SK-N-MC (cell line): Measurements from ENCODE around the gene B4GALNT4.

ENCODE experiments used
- EZH2 ChIP-seq: fragments of 200-600 bp; sonication (generic); IDR thresholded peaks from one replicate; pipeline ENCODE4 v1.6.1; 2017; ENCODE audit warnings: antibody characterized with exemption
- FOXP2 ChIP-seq: optimal IDR thresholded peaks from 2 replicates; pipeline ENCODE3; 2011; ENCODE audit warnings: mild to moderate bottlenecking, moderate library complexity; ENCODE audit not compliant: insufficient read depth; ENCODE audit errors: extremely low read length, control extremely low read depth
- POLR2AphosphoS5 ChIP-seq: IDR thresholded peaks from 2 replicates; pipeline ENCODE4 v1.6.1; 2012; ENCODE audit warnings: mild to moderate bottlenecking, low read depth, low read length, borderline replicate concordance

DNA sequence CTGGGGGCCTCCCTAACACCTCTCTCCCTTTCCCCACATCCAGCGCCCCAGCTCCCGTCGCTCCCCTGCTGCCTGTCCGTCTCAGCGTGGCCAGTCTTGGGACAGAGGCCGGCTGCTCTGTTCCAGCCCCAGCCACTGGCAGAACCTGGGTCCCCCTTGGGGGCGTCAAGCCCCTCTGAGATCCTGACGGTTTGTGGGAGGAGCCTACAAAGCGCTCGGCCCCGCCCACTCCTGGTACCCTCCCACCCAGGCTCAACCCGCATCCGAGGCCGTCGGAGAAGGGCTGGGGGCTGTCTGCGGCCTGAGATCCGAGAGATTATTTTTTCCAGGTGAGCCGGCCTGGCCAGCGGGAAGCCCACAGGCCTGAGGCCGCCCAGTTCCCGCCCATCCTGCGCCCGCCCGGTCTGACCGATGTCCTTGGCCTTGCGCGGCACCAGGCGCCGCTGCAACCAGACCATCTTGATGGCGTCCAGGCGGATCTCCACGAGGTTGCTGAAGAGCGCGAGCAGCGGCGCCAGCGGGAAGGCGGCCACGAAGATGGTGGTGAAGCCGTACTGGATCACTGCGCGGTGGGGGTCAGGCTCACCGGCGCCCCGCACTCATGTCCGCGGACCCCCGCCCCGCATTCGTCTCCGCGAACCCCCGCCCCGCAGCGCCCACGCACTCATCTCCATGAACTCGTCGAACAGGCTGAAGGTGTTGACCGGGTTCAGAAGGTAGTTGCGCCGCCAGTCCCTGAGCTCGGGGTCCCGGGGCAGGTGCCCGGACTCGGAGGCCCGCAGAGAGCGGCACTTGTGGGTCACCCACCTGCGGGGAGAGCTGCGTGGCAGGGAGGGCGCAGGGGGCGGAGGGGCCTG is 51.0 kb downstream of the B4GALNT4 start:
- TF ChIP-seq EZH2 (no peak), POLR2AphosphoS5 (no peak), FOXP2 (no peak)
